Mesothelial cell of epicardium (in vitro differentiated cells): ENCODE results near the gene SPTBN5. TPM values are rescaled to one million over a fixed set of nuclear protein-coding genes. Genes with fewer than 3 reads are reported as not detected.

Source experiments
- DNase-seq, 2 experiments: peaks; one replicate each; pipeline ENCODE4 v3.0.0; 2021; ENCODE audit warnings: low spot score in 2 of 2; ENCODE audit not compliant: unreplicated experiment in 2 of 2
- H3K27ac Mint-ChIP-seq: 2 replicates; pipeline ENCODE4 v1.8.0; 2021; ENCODE audit warnings: mixed read lengths
- H3K27me3 Mint-ChIP-seq: 2 replicates; pipeline ENCODE4 v1.8.0; 2021; ENCODE audit warnings: low read depth, mixed read lengths
- H3K36me3 Mint-ChIP-seq: 2 replicates; pipeline ENCODE4 v1.8.0; 2021; ENCODE audit warnings: mixed read lengths
- H3K4me1 Mint-ChIP-seq: 2 replicates; pipeline ENCODE4 v1.8.0; 2021; ENCODE audit warnings: mixed read lengths
- H3K4me3 Mint-ChIP-seq: 2 replicates; pipeline ENCODE4 v1.8.0; 2021; ENCODE audit warnings: mild to moderate bottlenecking, moderate library complexity, mixed read lengths
- H3K9me3 Mint-ChIP-seq: 2 replicates; pipeline ENCODE4 v1.8.0; 2021; ENCODE audit warnings: mixed read lengths
- CTCF ChIP-seq: fragments of 200-600 bp; sonication (generic); IDR thresholded peaks from one replicate; pipeline ENCODE4 v1.5.0; 2021; ENCODE audit warnings: antibody characterized with exemption; ENCODE audit not compliant: unreplicated experiment
- total RNA-seq: library from RNA; stranded (reverse); gene quantifications from 3 replicates; pipeline ENCODE4 v1.2.1, GENCODE V29; 2021

Gene SPTBN5
- total RNA-seq, 1 donor from 2014 or later: 2.7 TPM

GRCh38 chr15:41879321-41879845 lies 14.5 kb downstream of the SPTBN5 start:
- Mint-ChIP-seq H3K36me3 (no peaks in the 10 kb centered on the region), H3K27ac (no peak overlapping the region), H3K4me3 (no peak overlapping the region), H3K9me3 (no peaks in the 10 kb centered on the region), H3K27me3 (peaks cover 22% of the 10 kb centered on the region), H3K4me1 (peaks cover 10% of the 10 kb centered on the region)
- no peak for DNase-seq
- no peak for TF ChIP-seq CTCF

GRCh38 chr15:41878355-41878699 lies 15.5 kb downstream of the SPTBN5 start:
- no peak for DNase-seq
- no peak for TF ChIP-seq CTCF
- H3K4me3 Mint-ChIP-seq: no peak overlapping the region
- H3K4me1 Mint-ChIP-seq: peaks cover 10% of the 10 kb centered on the region
- H3K36me3 Mint-ChIP-seq: no peaks in the 10 kb centered on the region
- H3K27me3 Mint-ChIP-seq: peaks cover 20% of the 10 kb centered on the region
- no peak overlapping the region for H3K27ac Mint-ChIP-seq
- H3K9me3 Mint-ChIP-seq: no peaks in the 10 kb centered on the region

- Mint-ChIP-seq H3K27ac (no peak overlapping the region), H3K4me1 (peaks cover 10% of the 10 kb centered on the region), H3K9me3 (no peaks in the 10 kb centered on the region), H3K36me3 (no peaks in the 10 kb centered on the region), H3K4me3 (no peak overlapping the region), H3K27me3 (peaks cover 20% of the 10 kb centered on the region)
- DNase-seq: no peak
- TF ChIP-seq CTCF: no peak
These were observed 16.1 kb downstream of the SPTBN5 start for GRCh38 chr15:41877631-41878354.

DNA sequence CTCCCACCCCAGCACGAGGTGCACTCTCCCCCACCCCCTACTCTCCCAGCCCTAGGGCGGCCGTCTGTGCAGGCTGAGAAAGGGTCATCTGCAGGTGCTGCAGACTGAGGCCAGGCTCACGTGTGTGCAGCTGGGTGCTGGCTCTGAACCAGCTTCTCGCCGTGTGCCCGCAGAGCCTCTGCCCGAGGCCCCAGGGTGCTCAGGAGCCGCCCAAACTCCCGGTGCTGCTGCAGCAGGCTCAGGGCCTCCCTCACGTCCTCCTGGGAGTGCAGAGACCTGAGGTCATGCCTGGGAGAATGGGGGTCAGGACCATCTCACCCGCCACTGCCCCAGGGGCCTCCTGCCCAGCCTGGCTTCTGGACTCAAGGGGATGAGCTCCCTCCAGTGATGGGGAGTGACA lies 17.2 kb downstream of the SPTBN5 start:
- no peaks in the 10 kb centered on the region for H3K9me3 Mint-ChIP-seq
- TF ChIP-seq CTCF: no peak
- no peaks in the 10 kb centered on the region for H3K36me3 Mint-ChIP-seq
- DNase-seq: no peak
- peaks cover 4% of the 10 kb centered on the region for H3K4me1 Mint-ChIP-seq
- no peak overlapping the region for H3K4me3 Mint-ChIP-seq
- no peak overlapping the region for H3K27ac Mint-ChIP-seq
- peaks cover 15% of the 10 kb centered on the region for H3K27me3 Mint-ChIP-seq

GRCh38 chr15:41876007-41876406 lies 17.8 kb downstream of the SPTBN5 start:
- H3K9me3 Mint-ChIP-seq: no peaks in the 10 kb centered on the region
- TF ChIP-seq CTCF: no peak
- H3K27me3 Mint-ChIP-seq: peaks cover 8% of the 10 kb centered on the region
- no peaks in the 10 kb centered on the region for H3K4me1 Mint-ChIP-seq
- H3K4me3 Mint-ChIP-seq: no peak overlapping the region
- no peak overlapping the region for H3K27ac Mint-ChIP-seq
- H3K36me3 Mint-ChIP-seq: no peaks in the 10 kb centered on the region
- no peak for DNase-seq
